ENCODE results near the gene NFXL1.

DNA sequence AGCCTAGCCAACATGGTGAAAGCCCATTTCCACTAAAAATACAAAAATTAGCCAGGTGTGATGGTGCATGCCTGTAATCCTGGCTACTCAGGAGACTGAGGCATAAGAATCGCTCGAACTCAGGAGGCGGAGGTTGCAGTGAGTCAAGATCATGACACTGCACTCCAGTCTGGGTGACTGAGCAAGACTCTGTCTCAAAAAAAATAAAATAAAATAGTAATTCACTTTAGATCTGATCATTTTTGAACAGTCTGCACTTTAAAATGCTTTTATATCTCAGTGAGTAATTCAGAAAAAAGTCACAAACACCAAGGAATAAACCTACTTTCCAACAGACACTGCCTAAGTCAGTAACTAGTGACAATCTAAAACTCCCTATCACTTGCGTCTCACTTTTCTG is 50.9 kb downstream of the NFXL1 start:
- TF ChIP-seq CTCF (IDR thresholded peaks at IDR 0.05; ENCODE audit: insufficient read depth, low read length) (no peak), GABPA (IDR thresholded peaks at IDR 0.05; ENCODE audit: low read depth) (no peak), POLR2AphosphoS5 (IDR thresholded peaks at IDR 0.05; ENCODE audit: low read depth) (no peak), REST (IDR thresholded peaks at IDR 0.05; ENCODE audit: insufficient replicate concordance, low read depth) (no peak)
